GM18520 (cell line): ENCODE data around the gene USP32.

Experiments
- ATAC-seq: cut with Tn5 transposase; IDR thresholded peaks from one replicate; pipeline ENCODE4 v1.9.1; 2021; ENCODE audit not compliant: unreplicated experiment

Gene USP32

GRCh38 chr17:60305141-60305540 is 86.8 kb downstream of the USP32 start:
- ATAC-seq: peak; percentile 90

- no peak for ATAC-seq
Measured at GRCh38 chr17:60304502-60304901, 87.4 kb downstream of the USP32 start.

DNA sequence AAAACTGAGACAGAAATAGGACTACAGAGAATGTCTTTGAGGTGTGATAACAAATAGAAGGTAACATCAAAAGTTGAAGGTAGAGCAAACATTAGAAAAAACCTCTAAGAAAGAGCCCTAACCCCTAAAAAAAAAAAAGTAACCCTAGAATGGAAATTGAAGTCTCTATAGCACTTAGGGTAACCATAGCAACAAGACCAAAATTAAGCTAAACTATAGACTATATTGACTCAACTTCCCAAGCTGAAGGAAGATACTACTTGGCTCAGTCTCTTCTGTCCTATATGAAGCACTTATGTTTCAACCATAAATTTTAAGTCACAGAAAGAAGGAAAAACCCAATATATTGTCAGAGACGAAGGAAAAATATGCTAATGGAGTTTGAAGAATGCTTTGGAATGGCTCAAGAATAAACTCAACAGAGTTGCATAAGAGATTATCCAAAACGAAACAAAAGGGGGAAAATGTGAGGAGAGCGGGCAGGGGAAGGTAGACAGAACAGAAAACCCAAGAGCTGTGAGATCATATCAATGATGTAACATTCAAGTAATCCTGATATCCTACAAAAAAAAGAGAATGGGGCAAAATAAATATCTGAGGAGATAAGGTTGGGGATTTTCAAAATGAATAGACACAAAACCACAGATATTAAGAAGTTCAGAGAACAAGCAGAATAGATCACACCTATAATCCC is 88.4 kb downstream of the USP32 start:
- ATAC-seq: no peak

- ATAC-seq: no peak
Measured at GRCh38 chr17:60301649-60302048, 90.3 kb downstream of the USP32 start.

- ATAC-seq: no peak
Measured at GRCh38 chr17:60300949-60301348, 91.0 kb downstream of the USP32 start.

GRCh38 chr17:60300011-60300410 is 91.9 kb downstream of the USP32 start:
- ATAC-seq: no peak

GRCh38 chr17:60297760-60298401 is 94.1 kb downstream of the USP32 start:
- ATAC-seq: no peak

- ATAC-seq: no peak
Measured at GRCh38 chr17:60296177-60296576, 95.8 kb downstream of the USP32 start.

DNA sequence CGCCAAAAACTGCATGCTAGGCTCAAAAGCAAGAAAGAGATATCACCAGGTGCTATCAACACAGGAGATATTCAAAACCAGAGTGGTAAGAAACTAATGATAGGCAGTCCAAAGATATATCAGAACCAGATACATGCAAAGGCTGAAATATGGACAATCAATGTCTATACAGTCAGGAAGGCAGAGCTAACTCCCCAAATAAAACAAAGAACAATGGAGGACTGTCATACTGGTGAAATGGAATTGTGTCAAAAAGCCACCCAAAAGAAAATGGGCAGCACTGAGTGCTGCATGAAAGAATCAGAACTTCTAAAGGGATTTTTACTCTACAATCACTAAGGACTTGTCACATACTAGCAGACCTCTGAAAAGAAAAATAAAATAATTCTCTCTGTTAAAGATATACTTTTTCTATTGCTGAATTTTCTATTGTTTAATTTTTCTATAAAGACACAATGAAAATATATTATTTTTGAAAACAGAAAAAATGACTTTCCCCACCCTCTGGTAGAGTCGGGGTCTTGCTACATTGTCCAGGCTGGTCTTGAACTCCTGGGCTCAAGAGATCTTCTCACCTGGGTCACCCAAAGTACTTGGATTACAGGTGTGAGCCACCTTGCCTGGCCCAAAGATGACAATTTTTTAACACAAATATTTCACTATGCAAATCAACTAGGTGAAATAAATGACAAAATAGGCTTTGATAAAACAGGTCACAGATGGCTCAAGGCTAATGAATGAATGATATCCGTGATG is 98.2 kb downstream of the USP32 start:
- ATAC-seq: no peak

- ATAC-seq: no peak
Measured at GRCh38 chr17:60292697-60293096, 99.2 kb downstream of the USP32 start.

GRCh38 chr17:60284709-60285108 is 107.2 kb downstream of the USP32 start:
- ATAC-seq: no peak

DNA sequence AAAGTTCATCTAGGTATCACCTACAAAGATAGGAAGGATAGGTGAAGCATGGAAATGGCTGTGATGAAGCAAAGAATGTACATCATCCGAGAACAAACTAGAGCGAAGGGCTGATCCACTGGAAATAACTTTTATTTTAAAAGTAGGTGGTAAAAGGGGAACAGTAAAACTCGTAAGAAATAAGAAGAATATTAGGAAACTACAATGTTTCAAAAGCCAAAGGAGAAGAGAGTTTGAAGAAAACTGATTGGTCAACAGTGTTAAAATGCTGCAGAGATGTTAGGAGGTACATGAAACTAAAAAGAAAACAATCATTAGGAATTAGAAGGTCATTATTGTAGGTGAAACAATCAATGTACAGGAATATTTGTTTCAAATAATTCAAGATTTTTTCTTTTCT is 108.1 kb downstream of the USP32 start:
- no peak for ATAC-seq

- no peak for ATAC-seq
Measured at GRCh38 chr17:60280673-60281072, 111.3 kb downstream of the USP32 start.

DNA sequence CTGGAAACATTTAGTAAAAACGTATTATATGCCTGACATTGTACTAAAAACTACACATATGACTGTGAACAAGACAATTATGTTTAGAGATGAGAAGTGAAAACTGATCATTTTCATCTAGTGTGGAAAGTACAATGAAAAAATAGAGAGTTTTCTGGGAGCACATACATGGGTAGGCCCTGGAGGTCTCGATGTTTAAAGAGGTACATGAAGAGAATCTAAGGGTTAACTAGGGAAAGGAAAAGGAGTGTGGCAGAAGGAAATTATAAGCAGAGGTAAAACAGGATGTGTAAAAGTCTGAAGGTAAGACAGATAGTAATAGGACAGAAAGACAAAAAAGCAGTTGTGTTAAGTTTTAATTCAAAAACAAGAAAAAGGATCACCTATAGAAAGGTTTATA is 113.7 kb downstream of the USP32 start:
- no peak for ATAC-seq

DNA sequence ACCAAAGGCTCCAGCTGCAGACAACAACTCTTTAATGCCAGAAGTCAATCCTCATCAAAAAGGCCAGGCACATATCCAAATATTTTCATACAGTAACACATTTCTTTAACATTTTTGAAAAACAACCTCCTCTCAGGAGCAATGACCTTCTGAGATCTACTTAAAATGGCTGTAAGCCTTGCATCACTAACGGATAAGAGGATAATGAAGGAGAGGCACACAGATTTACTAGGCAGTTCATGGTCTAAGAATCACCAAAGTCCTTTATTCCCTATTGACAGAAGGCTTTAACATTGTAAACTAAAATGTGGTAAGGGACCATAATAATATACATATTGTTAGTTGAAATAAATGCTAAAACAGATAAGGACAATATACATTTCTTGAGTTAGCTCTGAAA is 114.7 kb downstream of the USP32 start:
- ATAC-seq: no peak

DNA sequence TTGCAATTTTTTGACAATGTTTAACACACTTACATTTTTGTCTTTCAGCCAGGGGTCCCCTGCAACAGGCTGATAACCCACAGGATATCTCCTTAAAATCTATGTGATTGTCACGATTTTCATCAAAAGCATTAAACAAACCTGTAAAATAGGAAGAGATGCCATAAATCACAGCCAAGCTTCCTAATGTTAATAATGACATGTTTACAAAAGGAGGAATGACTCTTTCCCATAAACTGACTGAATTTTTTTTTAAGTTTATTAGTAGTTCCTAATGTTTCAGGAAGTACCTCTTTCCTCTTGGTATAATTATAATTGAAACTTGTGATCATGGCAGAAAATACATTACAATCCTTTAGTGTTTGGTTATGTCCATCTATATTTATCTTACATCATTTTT is 122.5 kb downstream of the USP32 start:
- ATAC-seq: no peak

DNA sequence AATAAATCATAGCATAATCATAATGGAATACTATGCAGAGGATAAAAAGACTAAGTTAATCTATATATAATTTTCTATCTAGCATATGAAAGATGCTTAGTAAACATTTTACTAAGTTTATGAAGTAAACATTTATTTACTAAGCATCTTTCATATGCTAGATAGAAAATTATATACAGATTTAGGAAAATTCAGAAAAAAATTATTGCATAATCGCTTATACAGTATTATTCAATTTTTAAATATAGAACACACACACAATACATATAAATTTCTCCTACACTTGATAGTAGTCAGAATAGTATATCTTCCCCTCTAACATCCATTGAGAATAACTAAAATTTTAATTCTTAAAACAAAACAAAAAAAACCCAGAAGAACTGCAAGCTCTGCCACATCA is 131.4 kb downstream of the USP32 start:
- ATAC-seq: no peak

GRCh38 chr17:60258313-60258712 is 133.6 kb downstream of the USP32 start:
- ATAC-seq: no peak

GRCh38 chr17:60256174-60256573 is 135.8 kb downstream of the USP32 start:
- no peak for ATAC-seq

DNA sequence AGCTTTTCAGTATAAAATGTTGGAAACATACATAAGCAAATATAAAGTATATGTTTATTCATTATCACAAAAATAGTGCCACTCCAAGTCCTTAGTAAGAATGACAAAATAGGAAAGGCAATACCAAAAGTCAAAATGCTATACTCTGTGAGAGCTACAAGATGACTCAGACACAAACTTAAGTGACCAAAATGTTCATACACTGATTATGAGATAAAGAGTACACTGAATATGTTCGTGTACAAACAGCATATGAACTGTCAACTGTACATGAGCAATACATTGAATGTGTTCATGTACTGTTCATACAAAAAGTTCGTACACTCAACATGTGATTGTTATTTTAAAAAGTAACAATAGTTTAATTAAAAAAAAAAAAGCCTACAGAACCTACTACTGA is 138.9 kb downstream of the USP32 start:
- no peak for ATAC-seq

- ATAC-seq: no peak
Measured at GRCh38 chr17:60252459-60252858, 139.5 kb downstream of the USP32 start.

DNA sequence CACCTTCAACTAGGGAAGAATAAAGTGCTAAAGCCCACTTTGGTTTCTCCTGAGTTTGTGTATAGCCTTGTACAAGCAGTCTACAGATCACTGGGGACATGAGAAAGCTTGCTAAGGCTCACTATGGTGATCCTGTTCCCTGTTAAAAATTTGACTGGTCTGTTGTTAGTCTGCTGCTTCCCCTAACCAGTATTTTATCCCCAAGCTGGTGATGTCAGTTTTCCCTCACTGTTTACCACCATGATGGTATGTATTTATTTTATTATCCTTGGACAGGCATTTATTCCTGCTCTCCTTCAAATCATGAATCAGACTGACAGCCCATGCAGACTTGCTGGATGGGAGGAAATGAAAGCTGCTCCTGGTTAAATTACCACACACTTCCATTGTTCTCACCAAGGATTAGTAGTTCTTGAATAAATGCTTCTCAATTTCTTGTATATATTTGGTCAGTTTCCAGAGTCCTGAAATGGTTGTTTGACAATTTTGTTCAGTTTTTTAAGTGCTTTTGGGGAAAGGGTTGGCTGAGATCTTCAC is 142.6 kb downstream of the USP32 start:
- no peak for ATAC-seq
